Astrocyte (in vitro differentiated cells and primary cell): ENCODE measurements around the gene KIRREL3. TPM values are rescaled to one million over a fixed set of nuclear protein-coding genes. Genes with fewer than 3 reads are reported as not detected.
A peak's percentile ranks its signal among the peaks of the same experiment; 100 is the strongest.

Source experiments
- DNase-seq: peaks from one replicate; pipeline ENCODE4 v3.0.0-alpha.2; 2010; ENCODE audit warnings: low read depth
- FAIRE-seq: peaks from 2 replicates; lab custom pipeline; 2011; peaks lifted over from hg19 to GRCh38; lab: Jason Lieb, UNC
- H2AFZ ChIP-seq: 2 replicates; pipeline ENCODE4 v1.6.0; 2012; ENCODE audit warnings: low read depth, low read length, inconsistent platforms
- H3K27ac ChIP-seq: 2 replicates; pipeline ENCODE4 v1.5.1; 2011; ENCODE audit warnings: low read depth, low read length, inconsistent platforms
- H3K27me3 ChIP-seq: 2 replicates; pipeline ENCODE4 v1.6.0; 2011; ENCODE audit warnings: low read length, inconsistent platforms; ENCODE audit not compliant: insufficient read depth
- H3K36me3 ChIP-seq: 2 replicates; pipeline ENCODE4 v1.5.1; 2011; ENCODE audit warnings: low read length, inconsistent platforms; ENCODE audit not compliant: insufficient read depth
- H3K4me1 ChIP-seq: 2 replicates; pipeline ENCODE4 v1.5.1; 2011; ENCODE audit warnings: low read length, inconsistent platforms; ENCODE audit not compliant: insufficient read depth
- H3K4me2 ChIP-seq: 2 replicates; pipeline ENCODE4 v1.6.0; 2012; ENCODE audit warnings: low read length, inconsistent platforms
- H3K4me3 ChIP-seq: 2 replicates; pipeline ENCODE4 v1.5.1; 2011; ENCODE audit warnings: low read depth, mild to moderate bottlenecking, low read length, inconsistent platforms; ENCODE audit not compliant: insufficient read depth
- H3K79me2 ChIP-seq: 2 replicates; pipeline ENCODE4 v1.6.0; 2012; ENCODE audit warnings: mild to moderate bottlenecking, low read length, inconsistent platforms; ENCODE audit not compliant: insufficient read depth
- H3K9ac ChIP-seq: 2 replicates; pipeline ENCODE4 v1.6.0; 2012; ENCODE audit warnings: mild to moderate bottlenecking, low read length, inconsistent platforms
- H3K9me3 ChIP-seq: 2 replicates; pipeline ENCODE4 v1.5.1; 2012; ENCODE audit warnings: low read depth, mild to moderate bottlenecking, low read length, inconsistent platforms; ENCODE audit not compliant: insufficient read depth
- H4K20me1 ChIP-seq: 2 replicates; pipeline ENCODE4 v1.6.0; 2012; ENCODE audit warnings: low read length, inconsistent platforms; ENCODE audit not compliant: insufficient read depth
- H3K27ac Mint-ChIP-seq: one replicate; pipeline ENCODE4 v1.8.0; 2021; ENCODE audit warnings: mild to moderate bottlenecking, mixed read lengths; ENCODE audit not compliant: unreplicated experiment
- H3K27me3 Mint-ChIP-seq: one replicate; pipeline ENCODE4 v1.8.0; 2021; ENCODE audit warnings: low read depth, mixed read lengths; ENCODE audit not compliant: unreplicated experiment
- H3K36me3 Mint-ChIP-seq: one replicate; pipeline ENCODE4 v1.8.0; 2021; ENCODE audit warnings: low read depth, mixed read lengths; ENCODE audit not compliant: unreplicated experiment
- H3K4me1 Mint-ChIP-seq: one replicate; pipeline ENCODE4 v1.8.0; 2021; ENCODE audit warnings: low read depth, mixed read lengths; ENCODE audit not compliant: unreplicated experiment
- H3K4me3 Mint-ChIP-seq: one replicate; pipeline ENCODE4 v1.8.0; 2021; ENCODE audit warnings: mild to moderate bottlenecking, moderate library complexity, mixed read lengths; ENCODE audit not compliant: unreplicated experiment
- H3K9me3 Mint-ChIP-seq: one replicate; pipeline ENCODE4 v1.8.0; 2021; ENCODE audit warnings: mild to moderate bottlenecking, mixed read lengths; ENCODE audit not compliant: unreplicated experiment
- CTCF ChIP-seq: IDR thresholded peaks from 2 replicates; pipeline ENCODE4 v1.5.1; 2011; ENCODE audit warnings: low read depth, mild to moderate bottlenecking, inconsistent platforms, low read length, moderate library complexity; ENCODE audit not compliant: insufficient read depth
- EZH2 ChIP-seq: IDR thresholded peaks from 2 replicates; pipeline ENCODE4 v1.6.1; 2012; ENCODE audit warnings: mild to moderate bottlenecking, low read length, inconsistent platforms; ENCODE audit not compliant: insufficient read depth
- total RNA-seq: library from RNA; stranded (reverse); gene quantifications from 2 replicates; pipeline ENCODE4 v1.2.1, GENCODE V29; 2021

The KIRREL3 gene
- total RNA-seq, 1 donor from 2014 or later, result 0.91 TPM

GRCh38 chr11:126886636-126887035 is 113.9 kb downstream of the KIRREL3 start:
- peak; percentile 66 for FAIRE-seq
- H3K4me2 ChIP-seq, result no peak overlapping the region

GRCh38 chr11:126886085-126886484 is 114.5 kb downstream of the KIRREL3 start:
- H3K27me3 ChIP-seq, result no peaks in the 10 kb centered on the region
- no peak overlapping the region for H3K4me3 Mint-ChIP-seq
- no peak overlapping the region for H3K4me3 ChIP-seq
- H3K27me3 Mint-ChIP-seq, result peaks cover 10% of the 10 kb centered on the region
- no peaks in the 10 kb centered on the region for H3K36me3 ChIP-seq
- FAIRE-seq (no peak), DNase-seq (no peak)
- no peaks in the 10 kb centered on the region for H3K9me3 Mint-ChIP-seq
- no peak overlapping the region for H3K4me2 ChIP-seq
- no peak for TF ChIP-seq EZH2
- no peak for TF ChIP-seq CTCF
- no peaks in the 10 kb centered on the region for H3K79me2 ChIP-seq
- no peaks in the 10 kb centered on the region for H3K9me3 ChIP-seq
- peaks cover 5% of the 10 kb centered on the region for H3K4me1 Mint-ChIP-seq
- H3K27ac ChIP-seq, result no peak overlapping the region
- H3K9ac ChIP-seq, result no peak overlapping the region
- no peaks in the 10 kb centered on the region for H3K36me3 Mint-ChIP-seq
- H4K20me1 ChIP-seq, result no peaks in the 10 kb centered on the region
- H3K4me1 ChIP-seq, result peaks cover 2% of the 10 kb centered on the region
- H2AFZ ChIP-seq, result no peak overlapping the region
- no peak overlapping the region for H3K27ac Mint-ChIP-seq

More at GRCh38 chr11:126886636-126887035, 113.9 kb downstream of the KIRREL3 start:
- Mint-ChIP-seq H3K4me1 (peaks cover 5% of the 10 kb centered on the region), H3K36me3 (no peaks in the 10 kb centered on the region), H3K4me3 (no peak overlapping the region), H3K27ac (peak overlapping the region; percentile 53), H3K27me3 (peaks cover 10% of the 10 kb centered on the region), H3K9me3 (no peaks in the 10 kb centered on the region)
- no peaks in the 10 kb centered on the region for H3K36me3 ChIP-seq
- H4K20me1 ChIP-seq, result no peaks in the 10 kb centered on the region
- peaks cover 7% of the 10 kb centered on the region for H3K4me1 ChIP-seq
- no peak overlapping the region for H2AFZ ChIP-seq
- no peaks in the 10 kb centered on the region for H3K79me2 ChIP-seq
- TF ChIP-seq EZH2 (no peak), CTCF (no peak)
- H3K9me3 ChIP-seq, result no peaks in the 10 kb centered on the region
- no peak overlapping the region for H3K4me3 ChIP-seq
- DNase-seq, result no peak
- H3K27me3 ChIP-seq, result no peaks in the 10 kb centered on the region
- H3K9ac ChIP-seq, result no peak overlapping the region
- H3K27ac ChIP-seq, result no peak overlapping the region

GRCh38 chr11:126884594-126884993 is 116.0 kb downstream of the KIRREL3 start:
- H3K4me2 ChIP-seq, result no peak overlapping the region
- H3K79me2 ChIP-seq, result no peaks in the 10 kb centered on the region
- no peak overlapping the region for H3K27ac ChIP-seq
- no peak overlapping the region for H3K4me3 ChIP-seq
- no peak overlapping the region for H3K9ac ChIP-seq
- Mint-ChIP-seq H3K36me3 (no peaks in the 10 kb centered on the region), H3K4me3 (no peak overlapping the region), H3K9me3 (no peaks in the 10 kb centered on the region), H3K27ac (no peak overlapping the region), H3K4me1 (peaks cover 5% of the 10 kb centered on the region), H3K27me3 (peaks cover 11% of the 10 kb centered on the region)
- H4K20me1 ChIP-seq, result no peaks in the 10 kb centered on the region
- DNase-seq, result peak; percentile 25
- TF ChIP-seq CTCF, result no peak
- TF ChIP-seq EZH2, result no peak
- H3K9me3 ChIP-seq, result no peaks in the 10 kb centered on the region
- H3K27me3 ChIP-seq, result no peaks in the 10 kb centered on the region
- no peaks in the 10 kb centered on the region for H3K36me3 ChIP-seq
- H2AFZ ChIP-seq, result no peak overlapping the region
- no peaks in the 10 kb centered on the region for H3K4me1 ChIP-seq
- FAIRE-seq, result peak; percentile 5
